ENCODE results near the gene KDM4C.

- TF ChIP-seq CTCF (conservative IDR thresholded peaks at IDR 0.05; ENCODE audit: low read depth, low read length) = no peak
- no peak for TF ChIP-seq RFX5 (IDR thresholded peaks at IDR 0.05; ENCODE audit: low read depth, low read length)
- no peak for TF ChIP-seq RCOR1 (IDR thresholded peaks at IDR 0.05; ENCODE audit: insufficient replicate concordance, low read length)
- TF ChIP-seq POLR2A (IDR thresholded peaks at IDR 0.05; ENCODE audit: low read depth, low read length) = no peak
- no peak for TF ChIP-seq MAZ (IDR thresholded peaks at IDR 0.05; ENCODE audit: borderline replicate concordance, low read depth, low read length)
- no peak for TF ChIP-seq FOS (IDR thresholded peaks at IDR 0.05; ENCODE audit: low read depth, low read length)
Measured at GRCh38 chr9:7163932-7164331, 406.2 kb downstream of the KDM4C start.
